HG02798 (cell line): ENCODE data around the gene SDK2.

Experiments used
- ATAC-seq: cut with Tn5 transposase; IDR thresholded peaks from one replicate; pipeline ENCODE4 v1.9.1; 2021; ENCODE audit warnings: mild to moderate bottlenecking; ENCODE audit not compliant: unreplicated experiment, poor library complexity

The SDK2 gene

GRCh38 chr17:73591296-73592078, 52.8 kb downstream of the SDK2 start:
- ATAC-seq, result peak; percentile 65

DNA sequence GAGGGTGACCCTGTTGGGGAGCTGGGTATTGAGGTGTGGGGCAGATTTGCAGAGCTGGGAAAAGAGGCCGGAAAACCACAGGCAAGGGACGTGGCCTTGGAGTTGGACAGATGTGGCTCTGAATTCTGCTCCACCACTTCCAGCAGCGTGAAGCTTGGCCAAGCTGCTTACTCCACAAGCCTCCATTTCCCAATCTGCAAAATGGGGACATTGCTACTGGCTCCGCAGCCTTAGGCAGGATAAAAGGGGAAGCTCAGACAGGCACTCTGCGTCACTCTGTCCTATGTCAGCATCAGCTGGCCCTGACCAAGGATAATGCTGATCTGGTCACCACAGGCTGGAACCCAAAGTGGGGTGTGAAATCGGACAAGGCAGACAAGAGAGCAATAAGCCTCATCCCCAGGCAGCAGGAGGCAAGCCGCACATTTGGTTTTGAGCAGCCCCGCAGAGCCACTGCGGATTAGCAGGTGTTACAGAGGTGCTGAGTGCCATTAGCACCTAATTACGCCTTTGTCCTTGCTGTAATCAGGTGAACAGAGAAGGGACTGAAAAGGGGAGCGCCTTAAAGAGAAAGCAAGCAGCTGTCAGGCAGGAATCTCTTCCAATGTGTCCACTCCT, 54.8 kb downstream of the SDK2 start:
- ATAC-seq, result no peak

DNA sequence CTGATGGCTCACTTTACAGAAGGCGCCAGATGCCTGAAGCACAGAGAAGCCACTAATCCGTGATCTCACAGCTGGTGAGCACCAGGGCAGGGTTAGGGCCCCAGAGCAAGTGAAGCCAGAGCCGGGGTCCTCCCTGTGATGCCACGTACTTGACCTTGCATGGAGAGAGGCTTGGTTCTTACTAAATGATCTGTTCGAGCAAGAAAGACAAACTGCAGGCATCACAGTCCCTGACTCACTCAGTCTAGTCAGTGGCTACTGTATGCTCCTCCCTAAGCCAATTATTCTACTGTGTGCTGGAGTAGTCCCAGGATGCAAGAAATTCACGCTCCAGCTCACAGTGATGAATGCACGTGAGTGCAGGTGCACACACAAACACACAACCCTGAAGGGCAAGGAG, 55.4 kb downstream of the SDK2 start:
- ATAC-seq, result no peak

DNA sequence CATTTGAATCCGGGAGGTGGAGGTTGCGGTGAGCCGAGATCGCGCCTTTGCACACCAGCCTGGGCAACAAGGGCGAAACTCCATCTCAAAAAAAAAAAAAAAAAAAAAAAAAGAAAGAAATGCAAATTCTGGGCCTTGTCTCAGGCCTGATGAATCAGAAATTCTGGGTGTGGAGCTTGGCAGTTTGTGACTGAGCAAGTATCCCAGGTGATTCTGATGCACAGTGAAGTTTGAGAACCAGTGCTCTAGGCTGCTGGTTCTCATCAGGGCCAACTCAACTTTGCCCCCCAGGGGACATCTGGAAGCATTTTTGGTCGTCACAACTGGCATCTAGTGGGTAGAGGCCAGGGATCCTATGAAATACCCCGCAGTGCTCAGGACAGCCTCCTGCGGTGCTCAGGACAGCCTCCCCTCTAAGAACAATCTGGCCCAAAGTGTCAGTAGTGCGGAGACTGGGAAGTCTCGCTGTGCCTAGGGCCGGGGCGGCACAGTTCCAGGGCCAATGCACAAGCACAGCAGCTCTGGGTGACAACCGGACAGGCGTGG, 55.9 kb downstream of the SDK2 start:
- no peak for ATAC-seq

DNA sequence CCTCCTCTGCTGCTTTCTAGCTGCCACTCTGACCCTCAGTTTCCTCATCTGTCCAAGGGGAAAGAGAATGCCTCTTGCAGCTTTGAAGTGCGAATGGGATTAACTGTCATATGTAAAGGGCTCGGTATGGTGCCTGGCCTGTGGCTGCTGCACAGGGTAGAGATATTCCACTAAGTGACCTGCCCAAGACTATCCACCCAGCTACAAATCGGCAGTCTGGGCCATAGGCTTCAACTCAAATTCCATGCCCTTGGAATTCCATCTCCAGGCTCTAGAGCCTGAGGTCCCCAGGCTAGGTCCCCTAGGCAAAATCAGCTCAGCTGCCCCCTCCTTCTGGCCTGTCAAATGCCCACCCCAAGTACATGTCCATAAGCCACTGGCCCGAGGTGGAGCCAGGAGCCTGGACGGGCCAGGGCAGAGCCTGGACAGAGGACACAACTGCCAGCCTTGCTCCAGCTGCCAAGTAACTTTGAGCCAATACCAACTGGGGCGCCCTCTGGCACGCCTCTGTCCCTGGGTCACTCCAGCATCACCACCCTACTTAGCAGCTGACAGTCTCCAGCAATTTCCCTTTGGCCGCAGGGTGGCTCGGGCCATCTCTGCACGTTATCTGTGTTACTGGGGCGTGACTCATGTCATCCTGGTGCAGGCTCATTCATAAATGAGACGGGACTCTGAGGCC, 57.2 kb downstream of the SDK2 start:
- ATAC-seq, result no peak

- ATAC-seq, result no peak
Measured at GRCh38 chr17:73586275-73586832, 57.9 kb downstream of the SDK2 start.

DNA sequence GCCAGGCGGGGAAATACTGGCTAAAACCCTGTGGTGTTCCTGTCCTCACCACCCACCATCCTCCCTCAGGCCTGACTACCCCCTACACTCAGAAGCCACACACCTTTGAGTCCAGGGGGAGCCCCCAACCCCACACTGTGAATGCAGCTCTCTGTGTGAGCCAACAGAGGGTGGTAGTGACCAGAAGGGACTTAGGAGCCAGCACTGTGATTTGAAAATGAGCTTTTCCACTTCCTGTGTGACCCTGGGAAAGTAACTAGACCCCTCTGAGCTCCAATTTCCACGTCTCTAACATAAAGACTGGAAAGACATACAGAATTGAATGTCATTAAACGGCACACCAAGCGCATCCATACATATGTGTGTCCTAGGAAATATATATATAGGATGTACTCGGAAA, 58.7 kb downstream of the SDK2 start:
- no peak for ATAC-seq

GRCh38 chr17:73584987-73585386, 59.3 kb downstream of the SDK2 start:
- ATAC-seq, result no peak

DNA sequence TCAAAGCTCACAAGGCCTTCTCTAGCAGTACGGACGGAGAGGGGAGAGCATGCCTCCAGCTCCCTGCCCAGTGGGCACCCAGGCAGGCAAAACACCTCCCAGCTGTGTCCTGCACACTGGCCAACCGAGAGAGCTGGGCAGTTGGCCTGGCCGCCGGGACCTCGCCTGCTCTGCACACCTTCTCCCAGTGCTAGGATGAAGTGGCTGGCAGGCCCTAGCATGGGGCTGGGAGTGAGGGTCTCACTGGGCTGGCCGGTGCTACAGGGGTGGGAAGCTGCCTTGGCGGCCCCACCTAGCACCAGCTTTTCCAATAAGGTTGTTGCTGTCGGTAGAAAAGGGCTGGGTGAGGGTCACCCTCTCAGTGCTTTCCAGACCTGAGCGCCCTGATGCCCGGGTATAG, 60.2 kb downstream of the SDK2 start:
- no peak for ATAC-seq

GRCh38 chr17:73582821-73583220, 61.4 kb downstream of the SDK2 start:
- no peak for ATAC-seq

DNA sequence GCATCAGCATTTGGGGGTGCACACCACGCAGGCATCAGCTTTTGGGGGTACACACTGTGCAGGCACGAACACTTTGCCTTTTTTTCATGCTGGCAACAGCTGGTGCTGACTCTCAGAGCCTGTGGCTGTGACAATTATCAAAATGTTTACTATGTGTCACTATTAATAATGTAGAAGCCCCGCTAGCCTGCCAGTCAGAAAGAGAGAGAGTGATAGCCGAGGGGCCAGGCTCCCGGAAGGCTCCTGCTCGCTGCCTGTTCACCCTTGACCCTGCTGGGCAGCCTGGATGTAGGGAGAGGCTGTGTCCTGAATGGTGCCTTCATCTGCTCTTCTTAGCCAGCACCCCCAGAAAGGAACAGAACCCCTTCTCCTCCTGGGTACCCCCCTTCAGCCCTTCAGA, 61.9 kb downstream of the SDK2 start:
- no peak for ATAC-seq

DNA sequence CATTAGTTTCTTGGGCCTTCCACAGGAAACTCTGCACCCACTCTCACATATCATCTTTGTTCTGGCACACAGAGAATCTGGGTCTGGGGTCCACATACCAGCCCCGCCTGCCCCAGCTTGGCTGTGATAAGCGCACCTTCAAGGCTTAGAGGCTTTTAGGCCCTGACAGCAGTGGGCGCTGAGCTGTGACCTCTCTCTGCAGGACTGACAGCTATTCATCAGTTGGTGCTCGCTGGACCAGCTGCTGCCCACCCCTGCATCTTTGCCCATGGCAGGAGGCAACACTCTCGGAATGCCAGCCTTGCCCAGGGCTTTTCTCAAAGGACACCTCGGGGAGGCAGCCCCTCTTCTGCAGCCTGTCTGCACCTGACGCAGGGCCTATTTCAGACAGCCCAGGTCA, 62.9 kb downstream of the SDK2 start:
- no peak for ATAC-seq

- ATAC-seq, result no peak
Measured at GRCh38 chr17:73580073-73580710, 64.1 kb downstream of the SDK2 start.

GRCh38 chr17:73576556-73577098, 67.6 kb downstream of the SDK2 start:
- no peak for ATAC-seq

DNA sequence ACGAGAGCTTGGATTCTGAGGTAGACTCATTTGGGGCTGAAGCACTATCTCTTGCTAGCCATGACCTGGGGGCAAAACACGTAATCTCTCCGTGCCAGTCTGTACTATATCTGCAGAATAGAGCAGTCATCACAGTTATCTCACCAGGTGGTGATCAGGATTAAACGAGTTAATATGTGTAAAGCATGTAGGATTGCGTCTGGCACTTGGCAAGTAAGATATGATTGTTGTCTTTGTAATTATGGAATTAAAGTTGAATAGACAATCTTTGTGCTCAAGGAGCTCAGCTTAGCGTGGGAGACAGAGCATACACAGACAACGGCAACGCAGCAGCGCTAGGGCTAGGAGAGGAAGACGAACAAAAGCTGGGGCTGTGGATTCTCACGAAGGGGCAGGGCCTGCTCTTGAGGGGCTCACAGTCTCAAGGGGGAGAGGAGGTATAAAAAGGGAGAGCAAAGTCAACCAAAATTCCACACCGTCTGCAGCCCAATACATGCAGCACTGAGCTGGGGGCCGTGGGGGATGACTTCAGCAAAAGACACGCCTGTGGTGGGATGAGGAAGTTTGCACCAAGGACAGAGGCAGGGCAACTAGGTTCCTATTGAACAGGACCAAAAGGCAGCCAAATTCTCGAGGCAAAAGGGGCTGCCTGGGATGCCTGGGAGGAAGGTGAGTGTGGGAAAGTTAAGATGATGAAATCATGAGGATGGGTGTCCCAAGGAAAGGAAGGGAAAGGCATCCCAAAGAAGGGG, 68.6 kb downstream of the SDK2 start:
- ATAC-seq, result no peak

- ATAC-seq, result no peak
Measured at GRCh38 chr17:73571511-73572130, 72.6 kb downstream of the SDK2 start.

DNA sequence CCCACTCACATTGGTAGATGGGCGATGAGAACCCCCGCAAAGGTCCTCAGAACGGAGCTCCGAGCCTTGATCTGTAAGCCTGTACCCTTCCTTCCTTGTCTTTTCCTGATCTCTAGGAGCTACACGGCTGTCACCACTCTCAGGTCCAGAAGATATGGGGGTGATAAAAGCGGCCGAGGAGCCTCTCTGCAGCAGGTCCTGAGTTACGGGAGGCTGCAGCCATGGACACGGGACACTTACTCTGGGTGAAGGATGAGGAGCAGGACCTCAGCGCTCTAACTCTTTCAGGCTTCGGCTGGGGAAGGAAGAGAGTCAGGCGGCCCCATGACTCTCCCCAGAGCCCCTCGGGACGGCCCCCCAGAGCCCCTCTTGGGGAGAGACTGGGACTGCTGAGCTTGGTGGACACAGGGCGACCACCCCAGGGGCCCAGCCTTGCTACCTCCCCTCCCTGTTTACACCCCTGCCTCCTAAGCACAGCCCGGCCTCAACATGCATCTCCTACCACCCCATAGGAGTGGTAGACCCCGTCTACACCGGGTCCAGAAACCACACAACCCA, 74.4 kb downstream of the SDK2 start:
- ATAC-seq, result no peak

DNA sequence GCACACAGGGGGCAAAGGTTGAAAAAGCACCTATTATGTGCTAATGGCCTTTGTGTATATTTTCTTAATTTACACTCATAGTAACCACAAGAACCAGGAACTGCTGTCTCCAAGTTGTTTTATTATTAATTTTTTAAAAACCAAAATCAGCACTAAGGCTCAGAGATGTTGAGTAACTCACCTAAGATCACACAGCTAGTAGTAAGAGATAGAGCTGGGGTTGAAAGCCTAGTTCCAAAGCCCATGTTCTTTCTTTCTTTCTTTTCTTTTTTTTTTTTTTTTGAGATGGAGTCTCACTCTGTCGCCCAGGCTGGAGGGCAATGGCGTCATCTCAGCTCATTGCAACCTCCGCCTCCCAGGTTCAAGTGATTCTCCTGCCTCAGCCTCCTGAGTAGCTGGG, 75.3 kb downstream of the SDK2 start:
- no peak for ATAC-seq
